ENCODE data around the gene WNT7A.

The WNT7A gene

GRCh38 chr3:13770170-13771169, 109.4 kb downstream of the WNT7A start:
- DNase-seq (ENCODE audit: low spot score): no peak

- DNase-seq (ENCODE audit: low spot score): no peak
These were observed 110.4 kb downstream of the WNT7A start for GRCh38 chr3:13769422-13769821.

GRCh38 chr3:13768453-13768852, 111.4 kb downstream of the WNT7A start:
- DNase-seq (ENCODE audit: low spot score): no peak

GRCh38 chr3:13767896-13768295, 112.0 kb downstream of the WNT7A start:
- no peak for DNase-seq (ENCODE audit: low spot score)

- no peak for DNase-seq (ENCODE audit: low spot score)
These were observed 112.8 kb downstream of the WNT7A start for GRCh38 chr3:13767030-13767429.
